CD4-positive, alpha-beta T cell treated with Interferon alpha-2 for 1 hour (primary cell): ENCODE results near the gene TESMIN.

Experiments used
- DNase-seq, 2 donors: peaks; one replicate each; pipeline ENCODE4 v3.0.0-alpha.2; 2020 to 2022

The TESMIN gene, protein sequence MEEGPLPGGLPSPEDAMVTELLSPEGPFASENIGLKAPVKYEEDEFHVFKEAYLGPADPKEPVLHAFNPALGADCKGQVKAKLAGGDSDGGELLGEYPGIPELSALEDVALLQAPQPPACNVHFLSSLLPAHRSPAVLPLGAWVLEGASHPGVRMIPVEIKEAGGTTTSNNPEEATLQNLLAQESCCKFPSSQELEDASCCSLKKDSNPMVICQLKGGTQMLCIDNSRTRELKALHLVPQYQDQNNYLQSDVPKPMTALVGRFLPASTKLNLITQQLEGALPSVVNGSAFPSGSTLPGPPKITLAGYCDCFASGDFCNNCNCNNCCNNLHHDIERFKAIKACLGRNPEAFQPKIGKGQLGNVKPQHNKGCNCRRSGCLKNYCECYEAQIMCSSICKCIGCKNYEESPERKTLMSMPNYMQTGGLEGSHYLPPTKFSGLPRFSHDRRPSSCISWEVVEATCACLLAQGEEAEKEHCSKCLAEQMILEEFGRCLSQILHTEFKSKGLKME

DNA sequence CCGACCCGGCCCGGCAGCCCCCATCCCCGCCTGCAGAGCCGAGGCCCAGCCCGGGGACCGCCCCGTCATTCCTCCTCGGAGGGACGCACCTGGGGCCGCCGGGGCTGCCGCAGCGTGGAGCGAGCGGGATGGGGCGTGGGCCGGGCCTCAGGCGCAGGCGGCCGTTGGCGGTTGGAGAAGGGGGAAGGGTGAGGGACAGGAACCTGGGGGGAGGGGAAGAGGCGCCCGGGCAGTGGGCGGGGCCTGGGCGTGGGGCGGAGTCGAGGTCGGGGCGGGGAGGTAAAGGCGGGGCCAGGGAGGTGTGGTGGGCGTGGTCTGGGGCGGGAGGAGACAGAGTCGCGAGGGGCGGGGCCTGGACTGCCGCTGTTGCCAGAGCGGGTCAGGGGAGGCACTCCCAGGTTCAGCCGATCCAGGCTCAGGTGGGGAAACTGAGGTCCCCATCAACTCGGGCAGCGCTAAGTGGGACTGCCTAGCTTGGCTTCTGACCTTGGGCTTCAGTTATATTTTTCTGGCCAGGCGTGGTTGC lies at the start of gene TESMIN:
Gene TESMIN, minus strand, starts transcription at position 190 of the 526 bp plus-strand sequence. CDS start 860 bp downstream, outside the sequence.
- DNase-seq = peak; percentile 89 to 94

DNA sequence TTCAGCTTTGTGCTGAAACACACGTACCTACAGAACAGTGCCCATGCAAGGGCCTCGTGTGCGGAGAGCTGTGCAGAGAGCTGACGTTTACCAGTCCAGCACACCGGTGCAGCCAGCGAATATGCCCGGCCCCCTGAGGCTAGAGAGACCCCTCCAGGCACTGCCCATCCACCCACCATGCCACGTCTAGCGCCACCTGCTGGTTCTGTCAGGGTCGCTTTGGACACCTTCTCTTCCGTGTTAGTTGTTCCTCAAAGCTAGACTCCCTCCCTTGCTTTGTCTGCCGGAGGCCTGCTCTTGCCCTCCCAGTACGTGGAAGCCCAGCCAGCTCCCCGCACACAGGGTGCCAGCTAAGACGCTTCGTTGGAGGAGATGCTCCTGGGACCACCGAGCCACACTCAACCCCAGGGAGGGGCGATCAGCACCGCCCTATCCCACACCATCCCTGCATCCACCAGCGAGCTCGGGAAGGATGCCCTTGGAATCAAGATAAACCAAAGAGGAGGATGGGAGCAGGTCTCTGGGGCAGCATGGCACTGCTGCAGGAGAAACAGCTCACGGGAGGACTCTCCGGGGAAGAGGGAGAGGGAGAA lies 47.0 kb upstream of the TESMIN start:
- DNase-seq = peak in 1 of 2 donors; percentile 41

DNA sequence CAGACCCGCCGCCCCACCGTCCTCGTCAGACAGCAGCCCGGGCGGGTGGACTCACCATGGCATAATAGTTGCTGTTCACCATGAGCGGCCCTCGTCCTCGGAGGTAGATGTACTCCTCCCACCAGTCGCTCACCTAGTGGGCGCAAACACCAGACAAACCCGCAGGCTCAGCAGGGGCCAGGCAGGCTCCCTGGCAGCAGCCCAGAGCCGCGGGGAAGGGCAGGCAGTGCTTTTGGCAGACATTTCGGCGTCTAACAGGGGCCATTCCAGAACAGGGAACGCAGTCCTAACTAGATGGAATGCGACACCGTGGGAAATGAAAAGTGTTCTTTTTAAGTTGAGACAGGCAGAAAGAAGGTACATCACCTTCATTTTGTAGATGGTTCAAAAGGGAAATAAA lies 45.5 kb upstream of the TESMIN start:
- no peak for DNase-seq

DNA sequence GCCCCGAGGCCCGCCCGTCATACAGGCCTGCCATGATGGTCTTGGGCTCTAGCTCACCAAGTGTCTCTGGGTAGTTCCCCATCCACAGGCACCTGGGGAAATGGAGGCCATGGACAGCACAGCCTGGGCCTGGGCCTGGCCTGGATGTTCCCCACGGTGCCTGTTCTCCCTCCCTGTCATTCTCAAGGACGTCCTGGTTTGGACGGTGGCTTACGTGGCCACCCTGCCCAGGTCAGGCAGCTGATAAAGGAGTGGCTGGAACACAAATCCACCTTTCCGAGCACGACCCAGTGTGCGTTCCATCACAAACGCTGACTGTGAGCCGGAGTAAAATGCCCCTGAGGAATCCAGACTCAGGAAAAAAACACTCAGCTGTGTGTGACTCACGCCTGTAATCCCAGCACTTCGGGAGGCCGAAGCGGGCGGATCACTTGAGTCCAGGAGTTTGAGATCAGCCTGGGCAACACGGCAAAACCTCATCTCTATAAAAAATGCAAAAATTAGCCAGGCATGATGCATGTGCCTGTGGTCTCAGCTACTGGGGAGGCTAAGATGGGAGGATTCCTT lies 41.2 kb upstream of the TESMIN start:
- no peak for DNase-seq

DNA sequence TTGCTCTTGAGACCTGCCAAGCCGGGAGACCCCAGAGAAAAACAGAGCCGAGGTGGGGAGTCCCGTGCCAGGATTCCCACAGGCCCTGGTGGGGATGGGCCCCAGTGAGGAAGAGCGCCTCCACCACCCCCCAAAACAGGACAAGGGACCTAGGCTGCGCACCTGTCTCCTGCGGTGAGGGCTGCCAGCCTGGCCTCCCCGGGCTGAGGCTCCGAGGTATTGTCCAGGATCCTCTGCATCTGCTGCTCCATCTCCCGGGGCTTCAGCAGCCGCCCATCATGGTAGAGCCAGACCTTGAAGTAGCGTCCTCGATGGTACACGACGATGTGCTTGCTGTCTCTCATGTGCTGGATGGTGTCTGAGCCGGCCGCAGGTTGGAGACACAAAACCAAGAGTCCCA lies 33.3 kb upstream of the TESMIN start:
- no peak for DNase-seq

DNA sequence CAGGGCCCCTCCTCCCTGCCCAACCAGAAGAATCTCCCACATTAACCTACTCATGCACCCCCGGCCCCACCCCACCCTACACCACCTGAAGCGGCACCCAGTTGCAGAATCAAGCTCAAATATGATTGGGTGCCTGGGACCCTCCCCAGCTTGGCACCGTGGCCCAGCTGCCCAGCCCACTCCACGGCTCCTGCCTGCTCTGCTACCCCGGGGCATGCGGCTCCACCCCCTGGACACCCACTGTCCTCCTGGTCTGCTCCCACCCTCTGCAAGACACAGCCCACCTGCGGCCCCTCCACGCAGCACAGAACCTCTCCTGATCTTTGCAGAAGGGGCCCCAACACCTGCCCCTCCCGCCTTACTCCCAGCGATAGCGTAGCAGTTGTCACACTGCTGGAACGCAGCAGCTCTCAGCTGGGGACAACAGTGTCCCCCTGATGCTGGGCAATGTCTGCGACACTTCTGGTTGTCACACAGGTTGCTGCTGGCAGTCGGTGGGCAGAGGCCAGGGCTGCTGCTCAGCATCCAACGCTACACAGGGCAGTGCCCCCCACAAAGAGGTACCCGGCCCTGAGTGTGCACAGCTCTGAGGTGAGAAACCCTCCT lies 32.0 kb upstream of the TESMIN start:
- DNase-seq = no peak

DNA sequence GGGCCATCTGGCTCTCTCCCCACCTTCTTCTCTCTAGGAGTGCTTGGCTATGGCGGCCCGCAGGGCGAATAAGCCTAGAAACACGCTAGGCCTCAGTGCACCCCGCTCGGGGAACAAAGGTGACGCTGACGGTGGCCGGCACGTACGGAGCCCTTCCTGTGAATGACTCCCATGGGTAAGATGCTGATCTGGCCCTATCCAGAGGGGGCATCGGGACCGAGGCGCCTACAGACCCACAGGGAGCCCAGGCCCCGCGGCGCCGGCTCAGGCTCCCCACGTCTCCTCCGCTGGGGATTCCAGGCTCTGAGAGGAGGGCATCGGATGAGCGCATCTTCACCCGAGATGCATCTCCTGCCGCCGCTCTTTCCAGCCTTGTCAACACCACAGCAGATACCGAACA lies 31.4 kb upstream of the TESMIN start:
- no peak for DNase-seq

DNA sequence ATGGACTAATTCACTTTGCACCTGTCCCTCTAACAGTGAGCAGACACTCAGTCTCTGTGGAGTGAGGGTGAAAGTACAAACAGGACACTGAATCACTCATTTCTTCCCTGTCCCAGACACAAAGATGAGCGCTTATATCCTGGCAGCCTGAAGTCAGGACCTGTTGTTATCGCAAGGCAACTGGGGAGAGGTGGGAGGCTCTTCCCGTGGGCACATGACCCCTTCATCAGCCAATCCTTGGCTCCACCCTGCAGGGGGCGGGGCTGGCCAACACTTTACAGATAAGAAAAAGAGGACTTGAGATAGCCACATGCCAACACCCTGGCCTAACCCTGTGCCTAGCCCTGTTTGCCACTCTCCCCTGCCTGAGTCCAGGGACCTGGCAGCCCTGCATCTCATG lies 29.5 kb upstream of the TESMIN start:
- DNase-seq = no peak

DNA sequence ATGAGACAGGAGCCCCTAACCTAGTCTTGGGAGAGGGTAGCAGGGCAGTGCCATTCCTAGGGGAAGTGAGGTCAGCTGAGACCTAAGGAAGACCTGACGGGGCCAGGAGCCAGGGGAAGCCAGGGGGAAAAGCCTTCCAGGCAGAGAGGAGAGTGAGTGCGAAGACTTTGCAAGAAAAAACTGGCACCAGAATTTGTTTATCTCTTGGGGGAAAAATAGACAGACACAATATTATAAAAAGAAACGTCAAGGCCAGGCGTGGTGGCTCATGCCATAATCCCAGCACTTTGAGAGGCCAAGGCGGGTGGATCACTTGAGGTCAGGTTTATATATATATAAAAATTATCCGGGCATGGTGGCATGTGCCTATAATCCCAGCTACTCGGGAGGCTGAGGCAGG lies 26.9 kb upstream of the TESMIN start:
- no peak for DNase-seq

DNA sequence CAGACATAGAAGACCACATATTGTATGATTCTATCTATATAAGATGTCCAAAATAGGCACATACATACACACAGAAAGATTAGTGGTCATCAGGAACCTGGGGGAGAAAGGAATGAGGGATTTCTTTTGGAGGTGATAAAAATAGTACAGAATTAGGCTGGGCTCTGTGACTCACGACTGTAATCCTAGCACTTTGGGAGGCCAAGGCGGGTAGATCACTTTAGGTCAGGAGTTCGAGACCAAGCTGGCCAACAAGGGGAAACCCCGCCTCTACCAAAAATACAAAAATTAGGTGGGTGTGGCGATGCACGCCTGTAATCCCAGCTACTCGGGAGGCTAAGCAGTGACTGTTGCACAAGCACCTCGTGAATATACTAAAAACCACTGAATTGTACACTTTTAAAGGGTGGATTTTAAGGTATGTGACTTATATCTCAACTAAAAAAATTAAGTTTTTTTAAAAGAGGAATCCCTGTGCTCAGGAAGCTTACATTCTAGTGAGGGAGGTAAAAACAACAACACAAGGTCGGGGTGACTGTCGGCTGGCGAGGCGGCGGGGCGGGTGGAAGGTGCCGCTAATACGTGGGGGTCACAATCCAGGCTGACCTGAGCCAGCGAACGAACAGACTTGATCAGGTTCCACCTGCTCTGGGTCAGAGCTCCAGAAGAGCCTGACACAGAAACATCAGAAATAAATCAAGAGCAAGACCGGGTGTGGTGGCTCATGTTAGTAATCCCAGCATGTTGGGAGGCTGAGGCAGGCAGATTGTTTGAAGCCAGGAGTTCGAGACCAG lies 25.3 kb upstream of the TESMIN start:
- no peak for DNase-seq

DNA sequence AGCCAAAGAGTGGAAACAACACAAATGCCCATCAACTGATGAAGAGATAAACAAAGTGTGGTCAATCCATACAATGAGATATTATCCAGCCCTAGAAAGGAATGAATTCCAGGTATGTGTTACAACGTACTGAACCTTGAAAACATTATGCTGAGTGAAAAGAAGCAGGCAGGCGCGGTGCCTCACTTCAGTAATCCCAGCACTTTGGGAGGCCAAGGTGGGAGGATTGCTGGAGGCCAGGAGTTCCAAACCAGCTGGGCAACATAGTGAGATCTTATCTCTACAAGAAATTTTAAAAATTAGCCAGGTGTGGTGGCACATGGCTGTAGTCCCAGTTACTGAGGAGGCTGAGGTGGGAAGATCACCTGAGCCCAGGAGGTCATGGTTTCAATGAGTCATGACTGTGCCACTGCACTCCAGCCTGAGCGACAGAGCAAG lies 24.6 kb upstream of the TESMIN start:
- DNase-seq = no peak

DNA sequence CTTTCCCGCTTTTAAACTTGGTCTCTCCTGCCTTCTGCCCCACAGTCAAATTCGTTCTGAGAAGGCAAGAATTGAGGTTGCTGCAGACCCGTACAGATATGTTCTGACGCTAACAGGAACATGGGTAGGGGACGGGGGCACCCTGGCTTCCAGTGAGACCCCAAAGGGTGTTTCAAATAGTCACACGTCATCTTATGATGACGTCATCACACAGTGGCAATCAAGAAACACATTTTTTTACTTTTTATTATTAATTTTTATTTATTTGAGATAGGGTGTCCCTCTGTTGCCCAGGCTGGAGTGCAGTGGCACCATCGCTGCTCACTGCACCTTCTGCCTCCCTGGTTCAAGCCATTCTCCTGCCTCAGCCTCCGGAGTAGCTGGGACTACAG lies 22.9 kb upstream of the TESMIN start:
- no peak for DNase-seq

DNA sequence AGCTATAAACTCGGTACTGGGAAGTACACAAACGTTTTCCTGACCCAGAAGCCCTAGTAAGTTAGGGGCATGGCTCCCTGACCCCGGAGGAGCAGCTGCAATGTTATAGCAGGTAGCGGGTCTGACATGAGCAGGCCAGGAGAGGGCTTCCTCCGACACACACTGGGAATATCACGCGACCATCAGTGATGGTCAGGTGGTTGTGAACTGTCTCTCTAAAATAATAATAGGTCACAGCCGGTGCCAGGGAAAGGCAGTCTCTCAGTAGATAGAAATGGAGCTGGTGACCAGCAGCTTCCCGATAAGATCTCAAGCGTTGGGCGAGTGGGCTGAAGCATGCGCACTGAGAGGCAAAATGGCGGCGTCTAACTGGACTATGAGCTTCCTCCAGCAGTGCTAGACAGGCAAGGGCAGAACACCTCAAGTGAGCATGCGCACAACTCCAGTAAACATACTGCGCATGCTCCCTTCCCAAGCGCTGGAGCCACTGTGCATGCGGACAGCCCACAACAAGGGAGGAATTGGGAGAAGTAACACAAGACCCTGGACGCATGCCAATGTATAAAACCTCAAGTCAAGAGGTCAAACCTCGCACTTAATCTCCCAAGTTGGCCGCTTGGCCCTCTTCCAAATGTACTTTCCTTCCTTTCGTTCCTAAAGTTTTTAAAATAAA lies 22.3 kb upstream of the TESMIN start:
- DNase-seq = no peak

DNA sequence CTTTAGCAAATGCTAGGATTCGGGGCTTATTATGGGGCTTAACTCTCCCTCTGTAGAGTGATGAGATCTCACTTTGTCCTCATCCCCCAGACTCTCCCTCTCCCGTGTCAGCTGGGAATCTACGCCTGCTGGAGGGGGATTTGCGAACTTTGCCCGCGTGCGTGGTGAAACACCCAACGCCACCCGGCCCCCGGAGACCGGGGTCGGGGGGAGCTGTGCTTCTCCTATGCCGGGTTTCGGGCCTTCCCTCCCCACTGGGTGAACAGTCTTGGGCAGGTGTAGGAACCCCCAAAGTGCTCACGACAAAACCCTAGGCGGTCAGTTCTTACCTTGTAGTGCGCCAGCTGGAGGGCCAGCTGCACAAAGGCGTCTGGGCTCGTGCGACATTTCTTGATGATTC lies 21.6 kb upstream of the TESMIN start:
- no peak for DNase-seq

DNA sequence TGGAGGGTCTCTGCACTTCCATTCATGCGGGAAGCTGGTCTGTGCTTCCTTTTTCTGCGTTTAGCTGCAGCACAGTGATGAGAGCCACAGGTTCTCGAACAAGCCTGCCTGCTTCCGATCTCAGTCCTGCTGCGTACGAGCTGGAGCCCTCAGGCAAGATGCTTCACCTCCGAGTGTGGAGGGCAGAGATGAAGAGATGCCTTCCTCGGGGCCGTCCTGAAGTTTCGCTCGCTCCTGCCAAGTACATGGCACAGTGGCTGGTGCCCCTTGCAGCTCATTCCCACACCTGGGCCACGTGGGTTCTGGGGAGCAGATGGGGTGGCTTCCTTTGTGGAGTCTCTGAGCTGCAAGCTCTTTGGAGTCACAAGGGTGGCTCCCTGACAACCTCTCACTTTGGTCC lies 19.5 kb upstream of the TESMIN start:
- DNase-seq = no peak

DNA sequence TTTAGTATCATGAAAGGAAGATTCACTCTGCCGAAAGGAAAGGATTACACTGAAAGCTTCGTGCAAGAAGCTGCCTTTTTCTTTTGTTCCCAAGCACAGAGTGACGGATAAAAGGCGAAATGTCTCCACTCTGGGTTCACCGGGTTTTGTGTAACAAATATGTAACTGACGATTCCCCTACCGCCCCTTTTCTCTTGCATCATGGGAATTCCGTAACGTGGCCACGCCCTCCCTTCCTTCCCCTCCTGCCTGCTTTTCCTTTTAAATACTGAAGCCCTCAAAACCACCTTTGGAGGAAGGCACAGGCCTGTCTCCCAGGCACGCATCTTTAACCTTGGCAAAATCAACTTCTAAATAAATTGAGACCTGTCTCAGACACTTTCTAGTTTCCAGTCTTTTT lies 16.4 kb upstream of the TESMIN start:
- DNase-seq = no peak

DNA sequence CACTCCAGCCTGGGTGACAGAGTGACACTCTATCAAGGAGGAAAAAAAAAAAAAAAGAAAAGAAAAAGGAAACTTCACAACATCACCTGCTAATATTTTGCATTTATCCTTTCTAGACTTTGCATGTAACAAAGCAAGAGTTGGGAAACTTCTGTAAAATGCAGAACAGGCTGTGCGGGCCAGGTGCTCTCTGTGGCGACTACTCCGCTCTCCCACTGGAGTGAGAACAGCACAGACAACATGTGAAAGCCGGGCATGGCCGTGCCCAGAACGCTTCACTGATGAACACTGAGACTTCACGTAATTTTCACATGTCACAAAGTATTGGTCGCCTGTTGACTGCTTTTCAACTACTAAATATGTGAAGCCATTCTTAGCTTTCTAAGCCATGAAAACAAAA lies 15.5 kb upstream of the TESMIN start:
- no peak for DNase-seq

DNA sequence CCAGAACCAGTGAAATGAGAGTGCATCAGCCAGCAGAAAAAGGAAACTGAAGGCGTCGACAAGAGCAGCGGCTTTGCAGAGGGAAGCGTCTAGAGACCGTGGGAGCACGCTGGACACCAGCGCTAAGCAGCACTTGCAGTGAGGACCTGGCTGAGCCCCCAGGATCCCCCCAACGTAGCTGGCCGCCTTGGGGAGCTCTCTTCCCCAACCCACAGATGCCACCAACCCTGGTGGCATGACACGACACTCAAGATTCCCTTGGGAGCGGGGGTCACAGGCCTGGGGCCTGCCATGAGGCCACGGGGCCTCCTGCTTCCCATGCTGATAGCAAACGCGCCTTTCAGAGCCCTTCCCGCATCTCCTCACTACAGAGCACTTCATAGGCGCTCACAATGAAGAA lies 13.4 kb upstream of the TESMIN start:
- DNase-seq = no peak

DNA sequence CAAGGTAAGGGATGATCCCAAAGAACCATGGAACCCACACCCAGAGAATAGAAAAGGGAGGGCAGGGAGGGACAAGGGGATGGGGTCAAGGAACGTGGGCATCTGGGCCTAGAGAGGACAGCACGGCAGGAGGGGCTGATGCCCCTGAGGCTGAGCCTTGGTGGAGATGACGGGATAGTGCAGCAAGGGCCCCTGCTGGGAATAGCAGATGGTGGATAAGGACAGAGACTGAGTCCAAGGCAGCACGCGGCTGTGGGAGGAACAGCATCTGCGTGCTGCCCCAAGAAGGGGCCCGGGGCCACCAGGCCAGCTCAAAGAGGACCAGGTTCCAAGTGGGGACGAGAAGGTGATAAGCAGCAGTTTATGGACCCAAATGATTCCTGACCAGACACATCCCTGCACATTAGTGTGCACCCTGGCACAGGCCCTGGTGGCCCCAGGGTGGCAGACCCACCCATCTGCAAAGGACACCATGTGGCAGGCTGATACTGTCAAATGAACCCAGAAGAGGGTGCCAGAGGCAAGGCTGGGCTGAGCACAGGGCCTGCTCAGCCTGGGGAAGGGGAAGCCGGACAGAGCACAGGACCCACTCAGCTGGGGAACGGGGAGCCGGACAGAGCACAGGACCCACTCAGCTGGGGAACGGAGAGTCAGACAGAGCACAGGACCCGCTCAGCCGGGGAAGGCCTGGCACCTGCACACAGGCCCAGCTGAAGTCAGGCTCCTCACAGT lies 12.8 kb upstream of the TESMIN start:
- DNase-seq = no peak

DNA sequence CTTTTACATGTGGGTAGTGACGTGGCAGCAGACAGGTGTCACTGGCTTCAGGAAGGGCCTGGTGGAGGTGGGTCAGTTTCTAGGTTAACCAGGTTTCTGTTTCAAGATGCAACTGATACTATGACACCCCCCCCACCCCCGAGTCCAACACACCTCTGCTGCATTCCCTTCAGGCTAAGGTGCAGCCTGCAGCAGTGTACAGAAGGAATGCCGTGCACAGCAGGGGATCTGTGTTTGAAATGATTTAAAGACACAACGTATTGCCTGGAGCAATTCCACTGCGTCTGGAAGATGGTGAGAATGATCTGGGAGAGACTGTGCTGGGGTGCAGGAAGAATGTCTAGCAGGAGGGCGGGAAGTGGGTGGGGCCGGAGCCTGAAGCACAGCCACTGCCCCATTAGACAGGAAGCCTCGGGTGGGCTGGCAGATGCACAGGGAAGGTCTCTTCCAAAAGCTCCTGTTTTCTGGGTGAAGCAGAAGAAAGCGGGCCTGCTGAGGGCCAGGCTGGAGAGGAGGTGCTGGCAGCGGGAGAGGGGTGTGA lies 11.9 kb upstream of the TESMIN start:
- DNase-seq = no peak

DNA sequence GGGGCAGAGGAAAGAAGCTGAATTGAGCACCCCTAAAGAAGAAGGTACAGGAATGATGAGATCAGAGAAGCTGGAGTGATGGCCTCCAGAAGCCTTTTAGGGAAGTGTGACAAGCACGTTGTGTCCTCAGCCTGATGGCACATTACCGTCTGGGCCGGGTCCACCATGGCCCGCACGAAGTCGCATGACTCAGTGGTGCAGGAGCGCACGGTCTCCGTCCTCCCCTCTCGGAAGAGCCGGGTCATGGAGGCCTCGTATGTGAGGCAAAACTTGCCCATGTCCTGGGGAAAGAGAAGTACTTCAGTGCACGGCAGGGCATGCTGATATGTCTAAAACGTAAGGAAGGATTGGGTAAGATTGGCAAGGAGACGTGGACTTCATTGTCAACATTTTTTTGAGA lies 11.2 kb upstream of the TESMIN start:
- no peak for DNase-seq
